Heart left ventricle (tissue), 16 donors: Measurements from ENCODE around the gene ZRANB1. TPM values are rescaled to one million over a fixed set of nuclear protein-coding genes. Genes with fewer than 3 reads are reported as not detected.
A peak's percentile ranks its signal among the peaks of the same experiment; 100 is the strongest.

Source experiments
- ATAC-seq, 4 donors: fragments of 200-7000 bp; cut with Tn5 transposase; one replicate each; pipeline ENCODE4 v1.9.1; 2020 to 2022; ENCODE audit warnings: moderate library complexity in 4 of 4, mild to moderate bottlenecking in 3 of 4, moderate number of reproducible peaks in 1 of 4
- DNase-seq, 5 donors: peaks; one replicate each; pipeline ENCODE4 v3.0.0-alpha.2; 2020
- H3K27ac ChIP-seq, 12 donors: fragments of 200-600 bp; sonication (generic) in 4 of 12; one replicate each; pipeline versions ENCODE4 v1.5.0 to v1.8.0; 2016 to 2022; ENCODE audit warnings: mild to moderate bottlenecking in 2 of 12
- H3K27me3 ChIP-seq, 9 donors: fragments of 200-600 bp; sonication (generic) in 2 of 9; one replicate each; pipeline versions ENCODE4 v1.5.1 to v1.8.0; 2016 to 2022; ENCODE audit warnings: mild to moderate bottlenecking in 3 of 9
- H3K36me3 ChIP-seq, 9 donors: fragments of 200-600 bp; sonication (generic) in 2 of 9; one replicate each; pipeline versions ENCODE4 v1.5.0 to v1.8.0; 2018 to 2022; ENCODE audit warnings: mild to moderate bottlenecking in 2 of 9
- H3K4me1 ChIP-seq, 12 donors: fragments of 200-600 bp; sonication (generic) in 4 of 12; one replicate each; pipeline versions ENCODE4 v1.5.0 to v1.8.0; 2016 to 2022; ENCODE audit warnings: mild to moderate bottlenecking in 3 of 12
- H3K4me3 ChIP-seq, 12 donors: fragments of 200-600 bp; sonication (generic) in 4 of 12; one replicate each; pipeline versions ENCODE4 v1.5.0 to v1.8.0; 2017 to 2022; ENCODE audit warnings: mild to moderate bottlenecking in 9 of 12, moderate library complexity in 4 of 12
- H3K9me3 ChIP-seq, 12 donors: fragments of 200-600 bp; sonication (generic) in 4 of 12; one replicate each; pipeline versions ENCODE4 v1.5.0 to v1.8.0; 2016 to 2022; ENCODE audit warnings: mild to moderate bottlenecking in 1 of 12
- CTCF ChIP-seq, 12 donors: fragments of 200-600 bp; sonication (generic) in 4 of 12; IDR thresholded peaks; one replicate each; pipeline versions ENCODE4 v1.5.0 to v1.8.0; 2018 to 2022; ENCODE audit warnings: antibody characterized with exemption in 12 of 12, mild to moderate bottlenecking in 5 of 12
- POLR2A ChIP-seq, 2 donors: fragments of 450-650 bp; IDR thresholded peaks; one replicate each; pipeline ENCODE4 v1.6.1; 2017; ENCODE audit warnings: antibody characterized with exemption in 2 of 2, mild to moderate bottlenecking in 2 of 2, moderate library complexity in 2 of 2
- WGBS, 4 donors: extraction: QIAGEN DNeasy Blood & Tissue Kit in 2 of 4; methylation state at CpG; one replicate each; pipeline versions ENCODE4 v1.1.5 to v1.1.7; 2013 to 2018; 5-methylcytosine and 5-hydroxymethylcytosine counted together
- intact Hi-C, 10 donors: fragments of 100-400 bp; cut with DNase I; formaldehyde crosslinking; loops; one replicate each; pipeline versions ENCODE4 v1.11.1 to v1.14.2; 2022
- polyA plus RNA-seq, 2 donors: library from polyadenylated mRNA; stranded (reverse); fragments of 200-250 nt; gene quantifications; one replicate each; pipeline ENCODE4 v1.2.3, GENCODE V29; 2013
- total RNA-seq, 9 donors: library from RNA; depleted of rRNA in 2 of 9; stranded (reverse); fragments of >200 nt in 2 of 9; fragmentation: NEBNext Ultra II Directional in 3 of 9; extraction: Animal tissue kit (Norgen Biotek cat#: 25700) in 3 of 9; gene quantifications; one replicate each; pipeline versions ENCODE4 v1.1.0 to v1.2.4, GENCODE V29; 2016 to 2023
- donor health status: ischemic (EF 13 %, LVEDD 7.1; RV severe dilation, severe dysfunction).
- donor health status: healthy with polysubstance abuse.
- donor health status: DM: no; HTN: yes; CAD: no.
- donor health status: DM: no; HTN: no; CAD: no.
- donor health status: ischemic (EF 25% LVEDD 6.9; RV normal size, moderate dysfunction).
- donor health status: ischemic (EF 25% LVEDD 5.7; RV mildly dilated, moderate dysfunction).
- donor health status: healthy.
- donor health status: DM: yes; HTN: yes; CAD: no.
- donor health status: ischemic (EF 35%, LVEDD 5.7; RV mildly dilated, moderate dysfunction).
- donor health status: nonischemic (EF 11% LVEDD 7.7; RV severe dilation, severe dysfunction).
- donor health status: DM: yes; HTN: yes; CAD: no.
- donor health status: PGD.
- donor health status: ischemic (EF 29% LVEDD 5.4; RV normal size, mild dysfunction).
- donor health status: nonischemic (EF 23%, LVEDD 6.1; RV moderate dilation, normal function).

ZRANB1 gene
- total and polyA plus RNA-seq, 11 donors = 11.4 to 31.3 (median 25.6) TPM

DNA sequence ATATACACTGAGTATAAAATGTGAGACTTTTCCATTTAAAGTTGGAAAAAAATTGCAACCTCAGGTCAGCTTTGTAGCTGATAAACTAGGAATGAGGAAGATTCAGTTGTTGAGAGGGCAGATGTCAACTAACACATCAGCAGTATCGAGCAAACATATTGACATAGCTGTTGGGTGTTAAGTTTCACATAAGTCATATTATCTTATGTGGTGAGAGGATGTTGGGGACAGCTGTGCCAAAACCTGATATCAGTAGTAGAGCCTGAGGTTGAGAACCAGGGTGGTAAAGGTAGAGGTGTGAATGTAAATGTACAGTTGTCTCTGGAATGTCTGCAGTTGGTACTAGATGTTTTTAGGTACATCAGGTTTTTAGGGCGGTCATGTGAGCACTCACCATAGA, 5.0 kb downstream of the ZRANB1 start:
- 49 to 54% (median 51%) methylated on average over 2 of the region's 2 CpGs for WGBS, 4 donors

DNA sequence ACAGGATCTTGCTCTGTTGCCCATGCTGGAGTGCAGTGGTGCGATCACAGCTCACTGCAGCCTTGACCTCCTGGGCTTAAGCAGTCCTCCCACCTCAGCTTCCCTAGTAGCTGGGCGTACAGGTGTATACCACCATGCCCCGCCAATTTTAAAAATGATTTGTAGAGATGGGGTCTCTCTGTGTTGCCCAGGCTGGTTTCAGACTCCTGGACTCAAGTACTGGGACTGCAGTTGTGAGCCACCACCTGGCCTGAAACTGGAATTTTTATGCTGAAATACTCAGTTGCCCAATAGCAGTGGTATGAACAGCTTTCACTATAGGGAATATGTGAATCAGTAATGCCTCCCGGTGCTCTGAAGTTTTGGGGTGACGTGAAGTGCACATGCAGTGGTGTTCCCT, 7.6 kb downstream of the ZRANB1 start:
- 96 to 100% (median 97%) methylated on average over 5 of the region's 5 CpGs for WGBS, 4 donors
- ATAC-seq (no peak), DNase-seq (no peak)
- H3K36me3 ChIP-seq = peaks cover 0 to 21% (median 4%) of the 10 kb centered on the region in 9 donors
- no peaks in the 10 kb centered on the region for H3K27me3 ChIP-seq
- H3K4me1 ChIP-seq = peaks cover 0 to 62% (median 22%) of the 10 kb centered on the region in 12 donors
- H3K27ac ChIP-seq = no peak overlapping the region
- TF ChIP-seq CTCF (IDR thresholded peaks at IDR 0.05) (no peak), POLR2A (IDR thresholded peaks at IDR 0.05) (no peak)
- H3K4me3 ChIP-seq = no peak overlapping the region
- intact Hi-C loops = no loop called here
- H3K9me3 ChIP-seq = no peaks in the 10 kb centered on the region

More for the DNA sequence above, 5.0 kb downstream of the ZRANB1 start:
- no peaks in the 10 kb centered on the region for H3K9me3 ChIP-seq
- peaks cover 3 to 76% (median 42%) of the 10 kb centered on the region in 12 donors for H3K4me1 ChIP-seq
- intact Hi-C loops = no loop called here
- no peak overlapping the region for H3K4me3 ChIP-seq
- ATAC-seq (no peak), DNase-seq (no peak)
- H3K27ac ChIP-seq = peak overlapping the region in 1 of 12 donors; percentile 13
- H3K27me3 ChIP-seq = no peaks in the 10 kb centered on the region
- H3K36me3 ChIP-seq = peaks cover 0 to 25% (median 4%) of the 10 kb centered on the region in 9 donors
- TF ChIP-seq POLR2A (IDR thresholded peaks at IDR 0.05) = no peak
- no peak for TF ChIP-seq CTCF (IDR thresholded peaks at IDR 0.05)

DNA sequence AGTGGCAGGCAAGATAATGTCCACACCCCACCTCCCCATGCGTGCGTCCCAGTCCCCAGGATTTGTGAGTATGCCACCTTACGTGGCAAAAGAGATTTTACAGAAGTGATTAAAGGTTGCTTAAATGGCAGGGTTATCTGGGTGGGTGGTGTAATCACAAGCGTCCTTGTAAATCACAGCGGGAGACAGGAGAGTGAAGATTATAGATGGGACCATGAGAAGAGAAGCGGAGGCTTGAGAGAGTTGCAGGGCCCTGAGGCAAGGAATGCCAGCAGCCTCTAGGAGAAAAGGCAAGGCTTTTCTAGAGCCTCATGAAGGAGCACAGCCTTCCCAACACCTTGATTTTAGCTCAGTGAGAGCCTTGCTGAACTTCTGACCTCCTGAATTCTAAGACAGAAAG, 10.2 kb downstream of the ZRANB1 start:
- WGBS, 4 donors = 77 to 86% (median 83%) methylated on average over 6 of the region's 6 CpGs
- H3K9me3 ChIP-seq = no peaks in the 10 kb centered on the region
- ATAC-seq = no peak
- intact Hi-C loops = loop anchor here in 1 of 10 donors (5.0 kb wide), 1 partner anchor 35 kb away; no protein-coding TSS in a partner anchor
- TF ChIP-seq POLR2A (IDR thresholded peaks at IDR 0.05) = no peak
- no peak for TF ChIP-seq CTCF (IDR thresholded peaks at IDR 0.05)
- H3K36me3 ChIP-seq = peaks cover 0 to 21% (median 4%) of the 10 kb centered on the region in 9 donors
- peaks cover 0 to 60% (median 30%) of the 10 kb centered on the region in 12 donors for H3K4me1 ChIP-seq
- DNase-seq = no peak
- H3K27ac ChIP-seq = no peak overlapping the region
- H3K4me3 ChIP-seq = no peak overlapping the region
- no peaks in the 10 kb centered on the region for H3K27me3 ChIP-seq

DNA sequence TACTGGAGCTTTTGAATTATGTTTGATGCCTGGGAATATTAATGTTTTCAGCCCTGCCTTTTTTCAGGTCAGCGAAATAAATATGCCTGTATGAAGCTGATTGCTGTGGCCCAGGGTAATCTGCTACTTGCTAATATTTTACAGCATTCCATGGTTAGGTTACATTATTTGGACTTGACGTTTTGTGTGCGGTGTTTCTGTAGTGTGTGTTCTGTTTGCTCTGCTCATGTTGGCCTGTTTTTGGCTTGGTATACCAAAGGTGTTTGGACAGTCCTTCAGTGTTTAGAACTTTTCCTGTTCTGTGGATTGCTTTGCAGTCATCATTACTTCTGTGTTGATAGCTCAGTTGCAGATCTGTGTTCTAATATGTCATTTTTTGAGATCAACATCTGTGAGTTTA, 11.5 kb downstream of the ZRANB1 start:
- Histone ChIP-seq H3K4me3 (no peak overlapping the region), H3K9me3 (no peaks in the 10 kb centered on the region), H3K36me3 (peaks cover 0 to 14% (median 4%) of the 10 kb centered on the region in 9 donors), H3K27ac (peak overlapping the region in 1 of 12 donors; percentile 34), H3K27me3 (no peaks in the 10 kb centered on the region), H3K4me1 (peaks cover 0 to 48% (median 32%) of the 10 kb centered on the region in 12 donors)
- DNase-seq (no peak), ATAC-seq (no peak)
- WGBS, 4 donors = 88 to 90% (median 90%) methylated on average over 3 of the region's 3 CpGs
- no peak for TF ChIP-seq CTCF (IDR thresholded peaks at IDR 0.05)
- TF ChIP-seq POLR2A (IDR thresholded peaks at IDR 0.05) = no peak
- intact Hi-C loops = loop anchor here in 1 of 10 donors (5.0 kb wide), 1 partner anchor 36 kb away; no protein-coding TSS in a partner anchor
